Thymus (tissue), 11 donors: ENCODE data around the gene C20orf144. TPM values are rescaled to one million over a fixed set of nuclear protein-coding genes. Genes with fewer than 3 reads are reported as not detected.

Experiments used
- DNase-seq, 9 donors: peaks; one replicate each; pipeline ENCODE4 v3.0.0-alpha.2; 2013; ENCODE audit warnings: low spot score in 9 of 9, low read depth in 6 of 9, missing footprints in 1 of 9
- H3K27ac ChIP-seq, 2 donors: one replicate each; pipeline ENCODE4 v1.5.1; 2013; ENCODE audit warnings: control low read depth in 1 of 2, low read depth in 1 of 2, low read length in 1 of 2, mild to moderate bottlenecking in 1 of 2, moderate library complexity in 1 of 2
- H3K27me3 ChIP-seq, 2 donors: one replicate each; pipeline ENCODE4 v1.5.1; 2013; ENCODE audit warnings: low read length in 1 of 2; ENCODE audit not compliant: control insufficient read depth in 2 of 2, insufficient read depth in 1 of 2
- H3K36me3 ChIP-seq, 2 donors: one replicate each; pipeline ENCODE4 v1.5.1; 2013; ENCODE audit warnings: low read length in 1 of 2, mild to moderate bottlenecking in 1 of 2, moderate library complexity in 1 of 2; ENCODE audit not compliant: control insufficient read depth in 2 of 2, insufficient read depth in 2 of 2
- H3K4me1 ChIP-seq, 2 donors: one replicate each; pipeline ENCODE4 v1.5.1; 2013; ENCODE audit warnings: low read length in 2 of 2; ENCODE audit not compliant: control insufficient read depth in 2 of 2, insufficient read depth in 2 of 2
- H3K4me3 ChIP-seq, 2 donors: one replicate each; pipeline ENCODE4 v1.5.1; 2013; ENCODE audit warnings: low read length in 2 of 2, control low read depth in 1 of 2, mild to moderate bottlenecking in 1 of 2
- H3K9me3 ChIP-seq, 2 donors: one replicate each; pipeline ENCODE4 v1.5.1; 2013; ENCODE audit warnings: low read length in 1 of 2, mild to moderate bottlenecking in 1 of 2; ENCODE audit not compliant: control insufficient read depth in 2 of 2, insufficient read depth in 1 of 2
- WGBS: extraction: QIAGEN DNeasy Blood & Tissue Kit; methylation state at CpG from one replicate; pipeline ENCODE4 v1.1.7; 2013; 5-methylcytosine and 5-hydroxymethylcytosine counted together
- polyA plus RNA-seq: library from polyadenylated mRNA; stranded (reverse); fragments of 200-250 nt; gene quantifications from one replicate; pipeline ENCODE4 v1.2.3, GENCODE V29; 2013
- total RNA-seq: library from RNA; stranded (reverse); fragments of 120-200 nt; gene quantifications from one replicate; pipeline ENCODE4 v1.2.4, GENCODE V29; 2013
- donor health status: healthy.

The C20orf144 gene
- total and polyA plus RNA-seq, 2 donors, result 0.09 to 0.23 TPM

GRCh38 chr20:33686100-33686983 is 24.2 kb downstream of the C20orf144 start, which contains the start of gene E2F1:
Gene E2F1 (minus strand): TSS chr20:33686385. CDS start chr20:33686264, 121 bp downstream.
- H3K27me3 ChIP-seq, result no peaks in the 10 kb centered on the region
- peaks cover 0 to 2% of the 10 kb centered on the region in 2 donors for H3K36me3 ChIP-seq
- H3K4me3 ChIP-seq, result peak within 1 kb of the TSS; percentile 62 to 68
- DNase-seq, result peak in 7 of 9 donors; percentile 62 to 94 (median 87)
- peaks cover 20 to 65% of the 10 kb centered on the region in 2 donors for H3K4me1 ChIP-seq
- WGBS, result 2% methylated on average over 101 of the region's 101 CpGs
- peaks cover 0 to 3% of the 10 kb centered on the region in 2 donors for H3K9me3 ChIP-seq
- H3K27ac ChIP-seq, result peak within 1 kb of the TSS in 1 of 2 donors; percentile 44

- Histone ChIP-seq H3K4me3 (no peak overlapping the region), H3K4me1 (peaks cover 20 to 58% of the 10 kb centered on the region in 2 donors), H3K9me3 (peaks cover 0 to 3% of the 10 kb centered on the region in 2 donors), H3K27me3 (no peaks in the 10 kb centered on the region), H3K36me3 (peaks cover 0 to 2% of the 10 kb centered on the region in 2 donors), H3K27ac (no peak overlapping the region)
- DNase-seq, result no peak
- WGBS, result 90% methylated on average over 14 of the region's 14 CpGs
These were observed 24.8 kb downstream of the C20orf144 start for GRCh38 chr20:33686984-33687366.

- H3K9me3 ChIP-seq, result no peaks in the 10 kb centered on the region
- H3K36me3 ChIP-seq, result peaks cover 0 to 2% of the 10 kb centered on the region in 2 donors
- DNase-seq, result no peak
- WGBS, result 95% methylated on average over 8 of the region's 8 CpGs
- no peak overlapping the region for H3K27ac ChIP-seq
- no peaks in the 10 kb centered on the region for H3K27me3 ChIP-seq
- peaks cover 18 to 54% of the 10 kb centered on the region in 2 donors for H3K4me1 ChIP-seq
- no peak overlapping the region for H3K4me3 ChIP-seq
These were observed 25.3 kb downstream of the C20orf144 start for GRCh38 chr20:33687370-33687915.

- no peak overlapping the region for H3K4me3 ChIP-seq
- H3K4me1 ChIP-seq, result peaks cover 17 to 52% of the 10 kb centered on the region in 2 donors
- H3K36me3 ChIP-seq, result peaks cover 0 to 2% of the 10 kb centered on the region in 2 donors
- H3K27me3 ChIP-seq, result no peaks in the 10 kb centered on the region
- no peak overlapping the region for H3K27ac ChIP-seq
- H3K9me3 ChIP-seq, result no peaks in the 10 kb centered on the region
- 98% methylated on average over 3 of the region's 3 CpGs for WGBS
- DNase-seq, result no peak
These were observed 26.1 kb downstream of the C20orf144 start for GRCh38 chr20:33687993-33688937.

GRCh38 chr20:33688938-33689424 is 26.9 kb downstream of the C20orf144 start:
- Histone ChIP-seq H3K4me3 (no peak overlapping the region), H3K27ac (no peak overlapping the region), H3K36me3 (peaks cover 0 to 2% of the 10 kb centered on the region in 2 donors), H3K9me3 (no peaks in the 10 kb centered on the region), H3K27me3 (no peaks in the 10 kb centered on the region), H3K4me1 (peaks cover 17 to 49% of the 10 kb centered on the region in 2 donors)
- DNase-seq, result no peak
- 95% methylated on average over 3 of the region's 3 CpGs for WGBS

GRCh38 chr20:33689493-33689892 is 27.4 kb downstream of the C20orf144 start:
- H3K27me3 ChIP-seq, result no peaks in the 10 kb centered on the region
- peaks cover 17 to 45% of the 10 kb centered on the region in 2 donors for H3K4me1 ChIP-seq
- DNase-seq, result no peak
- no peak overlapping the region for H3K27ac ChIP-seq
- no peaks in the 10 kb centered on the region for H3K36me3 ChIP-seq
- whole genome bisulfite sequencing, result 100% methylated on average over 1 of the region's 1 CpG
- H3K4me3 ChIP-seq, result no peak overlapping the region
- H3K9me3 ChIP-seq, result no peaks in the 10 kb centered on the region

GRCh38 chr20:33689973-33690372 is 27.8 kb downstream of the C20orf144 start:
- Histone ChIP-seq H3K36me3 (no peaks in the 10 kb centered on the region), H3K9me3 (no peaks in the 10 kb centered on the region), H3K4me3 (no peak overlapping the region), H3K27ac (peak overlapping the region; percentile 38 to 64), H3K27me3 (no peaks in the 10 kb centered on the region), H3K4me1 (peaks cover 13 to 40% of the 10 kb centered on the region in 2 donors)
- 3% methylated on average over 4 of the region's 4 CpGs for WGBS
- peak in 4 of 9 donors; percentile 49 to 81 (median 53) for DNase-seq

- Histone ChIP-seq H3K27ac (no peak overlapping the region), H3K9me3 (peaks cover 0 to under 1% of the 10 kb centered on the region in 2 donors)
- 95% methylated on average over 5 of the region's 5 CpGs for WGBS
These were observed 31.2 kb downstream of the C20orf144 start for GRCh38 chr20:33693289-33693688.

More at GRCh38 chr20:33693289-33693688, 31.2 kb downstream of the C20orf144 start:
- no peak for DNase-seq
- H3K4me3 ChIP-seq, result no peak overlapping the region
- no peaks in the 10 kb centered on the region for H3K27me3 ChIP-seq
- no peaks in the 10 kb centered on the region for H3K36me3 ChIP-seq
- peaks cover 3 to 23% of the 10 kb centered on the region in 2 donors for H3K4me1 ChIP-seq
